OCI-M2 (cell line): Measurements from ENCODE around the gene FAF2.

ENCODE experiments used
- DNase-seq: peaks from one replicate; lab custom pipeline; 2025; ENCODE audit not compliant: unreplicated experiment; lab: John Stamatoyannopoulos, UW

The FAF2 gene

DNA sequence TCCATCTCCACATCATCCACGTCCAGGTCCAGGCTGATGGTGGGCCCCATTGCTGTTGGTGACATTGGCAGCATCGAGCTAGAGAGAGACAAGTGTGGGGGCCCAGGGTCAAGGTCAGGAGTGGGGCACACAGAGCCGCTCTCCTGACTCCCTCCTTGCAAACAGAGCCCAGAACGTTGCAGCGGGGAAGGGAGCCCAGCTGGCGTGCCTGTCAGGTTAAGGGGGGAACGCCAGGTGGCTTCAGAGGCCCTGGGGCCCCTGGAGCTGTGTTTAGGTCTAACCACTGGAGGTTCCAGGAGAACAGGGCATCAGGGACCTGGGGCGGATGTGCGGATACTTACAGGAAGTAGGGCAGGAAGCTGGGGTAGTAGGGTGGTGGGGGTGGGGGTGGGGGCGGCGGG is 81.6 kb downstream of the FAF2 start:
- DNase-seq, result no peak

DNA sequence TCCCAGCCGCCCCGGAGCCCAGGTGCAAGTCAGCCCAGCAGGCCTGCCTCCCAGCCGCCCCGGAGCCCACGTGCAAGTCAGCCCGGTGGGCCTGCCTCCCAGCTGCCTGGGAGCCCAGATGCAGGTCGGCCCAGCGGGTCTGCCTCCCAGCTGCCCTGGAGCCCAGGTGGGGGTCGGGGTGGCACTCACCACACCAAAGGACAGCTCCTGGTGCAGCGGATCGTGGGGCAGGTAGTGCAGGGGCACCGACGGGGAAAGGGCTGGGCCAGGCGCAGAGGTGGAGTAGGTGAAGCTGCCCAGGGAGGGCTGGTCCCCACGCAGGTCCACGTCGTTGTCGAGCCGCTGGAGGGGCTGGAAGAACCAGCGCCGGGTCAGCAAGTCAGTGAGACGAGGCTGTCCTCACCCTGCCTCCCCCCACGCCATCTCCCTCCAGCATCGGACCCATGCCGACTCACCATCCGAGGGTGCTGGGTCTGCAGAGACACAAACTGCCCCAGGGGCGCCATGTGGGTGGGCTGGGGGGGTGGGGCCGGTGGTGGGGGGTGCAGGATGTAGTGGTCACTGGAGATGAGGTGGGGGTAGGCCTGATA is 82.3 kb downstream of the FAF2 start:
- DNase-seq, result no peak

DNA sequence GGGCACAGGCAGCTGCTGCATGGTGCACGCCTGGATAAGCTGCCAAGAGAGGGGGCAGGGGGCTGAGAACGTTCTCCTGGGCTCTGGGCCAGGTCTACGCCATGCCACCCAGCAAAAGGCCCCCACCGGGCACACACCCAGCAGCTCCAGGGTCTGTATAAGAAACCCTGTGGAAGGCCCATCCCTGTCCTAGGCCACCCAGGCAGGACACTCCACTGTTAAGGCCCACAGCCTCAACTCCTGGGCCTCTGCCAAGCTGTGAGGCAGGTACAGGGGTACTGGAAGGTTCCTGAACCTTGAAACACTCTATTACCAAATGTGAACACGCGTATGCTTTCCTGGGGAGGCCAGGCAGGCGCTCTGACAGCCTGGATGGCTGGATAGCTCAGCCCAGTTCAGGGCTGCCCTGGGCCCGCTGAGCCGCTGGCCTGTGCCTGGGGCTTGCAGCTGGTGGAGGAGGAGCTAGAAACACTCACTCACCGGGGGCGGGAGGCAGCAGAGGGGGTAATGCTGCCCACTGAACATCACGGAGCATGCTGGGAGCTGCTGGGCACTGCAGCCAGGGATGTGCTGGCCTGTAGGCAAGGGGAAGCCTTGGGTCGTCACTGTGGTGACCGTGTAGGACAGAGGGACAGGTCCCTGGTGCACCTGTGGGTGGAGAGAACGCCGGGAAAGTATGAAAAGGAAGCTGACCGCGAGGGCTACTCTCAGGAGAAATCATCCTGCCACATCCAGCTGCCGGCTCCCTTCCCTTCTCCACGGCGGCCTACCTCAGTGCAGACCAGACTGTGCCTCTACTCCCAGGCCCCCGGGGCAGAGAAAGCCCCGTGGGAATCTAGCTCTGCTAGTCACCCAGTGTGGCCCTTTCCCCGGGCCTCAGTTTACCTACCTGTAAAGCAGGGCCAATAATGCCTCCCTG is 83.1 kb downstream of the FAF2 start:
- no peak for DNase-seq

DNA sequence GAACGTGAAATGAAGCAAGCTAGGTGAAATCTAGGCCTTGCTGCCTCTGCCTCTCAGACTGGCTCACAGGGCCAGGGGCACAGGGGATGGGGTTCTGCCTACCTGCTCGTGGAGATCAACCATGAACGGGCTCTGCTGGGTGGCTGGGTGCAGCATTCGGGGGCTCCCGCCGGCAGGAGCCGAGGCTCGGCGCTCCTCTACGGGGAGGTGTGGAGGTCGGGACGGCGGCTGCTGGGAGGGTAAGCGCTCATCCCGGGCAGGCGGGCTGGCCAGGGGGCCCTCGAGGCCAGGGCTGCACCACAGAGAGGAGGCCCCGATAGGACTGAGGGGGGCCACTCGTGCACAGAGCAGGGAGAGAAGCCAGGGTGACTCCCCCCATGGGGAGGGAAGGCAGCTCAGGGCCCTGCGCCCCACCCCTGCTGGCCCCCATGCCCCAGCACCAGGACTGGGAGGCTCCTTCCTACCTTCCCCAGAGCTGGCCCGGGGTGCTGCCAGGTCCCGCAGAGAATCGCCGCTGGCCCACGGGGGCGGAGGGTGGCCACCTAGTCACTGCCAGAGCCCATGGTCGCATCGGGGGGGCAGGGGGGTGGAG is 83.8 kb downstream of the FAF2 start:
- no peak for DNase-seq

DNA sequence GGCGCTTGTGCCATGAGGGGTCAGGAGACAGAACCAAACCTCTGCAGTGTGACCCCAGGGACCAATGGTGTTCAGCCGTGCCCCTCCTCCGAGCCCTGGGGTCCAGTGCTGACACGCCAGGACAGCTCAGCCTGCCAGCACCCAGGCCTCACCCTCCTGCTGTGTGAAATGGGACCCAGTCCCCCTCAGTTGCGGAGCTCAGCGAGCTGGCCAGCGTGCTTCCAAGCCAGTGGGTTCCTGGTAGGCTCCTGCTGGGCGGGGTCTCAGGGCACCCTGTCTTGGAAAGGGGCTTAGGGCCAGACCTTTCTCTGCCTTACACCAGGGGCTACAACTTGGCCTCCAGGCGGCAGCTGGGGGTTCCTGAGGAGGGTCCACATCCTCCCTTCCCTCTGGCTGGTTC is 84.6 kb downstream of the FAF2 start:
- no peak for DNase-seq

DNA sequence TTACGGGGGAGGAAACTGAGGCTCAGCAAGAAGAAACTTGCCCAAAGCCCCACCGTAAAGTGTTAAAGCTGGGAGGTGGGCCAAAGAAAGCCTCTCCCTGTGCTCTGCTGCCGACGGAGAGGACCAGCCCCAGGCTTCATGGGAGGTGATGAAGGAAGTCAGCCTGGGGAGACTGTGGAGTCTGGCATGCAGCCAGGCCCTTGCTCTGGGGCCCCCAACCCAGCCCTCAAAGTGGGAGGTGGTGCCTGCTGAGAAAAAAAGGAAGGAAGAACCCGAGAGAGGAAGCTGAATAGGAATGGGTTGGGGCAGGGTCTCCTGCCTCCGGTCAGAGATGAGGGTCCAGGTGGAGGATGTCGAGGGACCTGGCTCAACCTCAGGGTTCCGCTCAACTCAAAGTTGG is 85.2 kb downstream of the FAF2 start:
- no peak for DNase-seq

DNA sequence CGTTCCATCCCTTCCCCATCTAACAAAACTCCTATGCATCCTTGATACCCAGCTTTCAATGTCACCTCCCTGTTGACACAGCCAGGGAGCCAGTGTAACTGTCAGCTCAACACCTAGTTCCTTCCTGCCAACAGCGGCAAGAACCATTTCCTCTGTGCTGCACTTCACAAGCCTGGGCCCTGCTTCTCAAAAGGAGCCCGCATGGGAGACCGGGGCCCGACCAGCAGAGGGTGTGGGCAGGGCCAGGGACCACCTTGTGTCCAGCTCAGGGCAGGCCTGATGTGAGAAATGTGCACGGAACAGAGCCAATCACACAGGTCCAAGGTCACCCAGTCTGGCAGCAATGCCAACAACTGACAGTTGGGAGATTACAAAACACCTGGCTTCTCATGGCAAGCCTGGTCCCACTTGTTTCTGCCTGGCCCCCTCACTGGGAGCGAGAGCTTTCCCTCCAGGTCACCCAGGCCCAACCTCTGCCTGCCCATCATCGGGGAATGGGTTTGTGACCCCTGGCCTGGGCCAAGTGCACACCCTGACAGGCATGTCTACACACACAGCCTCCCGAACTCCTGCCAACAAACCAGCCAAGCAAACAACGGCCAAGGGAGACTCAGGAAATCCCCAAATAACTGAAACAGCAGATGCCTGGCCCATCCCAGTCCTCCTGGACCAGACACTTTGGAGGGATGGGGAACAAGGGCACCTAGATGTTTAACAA is 85.9 kb downstream of the FAF2 start:
- no peak for DNase-seq

DNA sequence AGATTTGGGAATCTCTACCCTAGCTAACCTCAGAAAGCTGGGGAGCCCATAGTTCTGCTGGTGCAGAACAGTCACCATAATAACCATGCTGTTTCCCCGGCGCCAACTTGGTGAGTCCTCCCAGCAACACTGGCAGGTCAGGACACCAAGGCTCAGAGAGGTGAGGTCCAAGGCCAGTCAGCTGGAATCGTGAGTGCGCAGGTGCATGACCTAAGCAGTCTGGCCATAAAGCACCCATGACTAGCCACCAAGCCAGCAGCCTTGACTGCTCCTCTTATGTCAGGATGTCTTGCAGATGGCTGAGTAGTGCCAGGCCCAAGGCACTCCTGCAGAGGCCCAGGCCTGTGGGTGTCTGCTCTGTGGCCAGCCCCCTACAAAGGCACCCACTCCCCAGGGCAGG is 86.5 kb downstream of the FAF2 start:
- DNase-seq, result no peak

DNA sequence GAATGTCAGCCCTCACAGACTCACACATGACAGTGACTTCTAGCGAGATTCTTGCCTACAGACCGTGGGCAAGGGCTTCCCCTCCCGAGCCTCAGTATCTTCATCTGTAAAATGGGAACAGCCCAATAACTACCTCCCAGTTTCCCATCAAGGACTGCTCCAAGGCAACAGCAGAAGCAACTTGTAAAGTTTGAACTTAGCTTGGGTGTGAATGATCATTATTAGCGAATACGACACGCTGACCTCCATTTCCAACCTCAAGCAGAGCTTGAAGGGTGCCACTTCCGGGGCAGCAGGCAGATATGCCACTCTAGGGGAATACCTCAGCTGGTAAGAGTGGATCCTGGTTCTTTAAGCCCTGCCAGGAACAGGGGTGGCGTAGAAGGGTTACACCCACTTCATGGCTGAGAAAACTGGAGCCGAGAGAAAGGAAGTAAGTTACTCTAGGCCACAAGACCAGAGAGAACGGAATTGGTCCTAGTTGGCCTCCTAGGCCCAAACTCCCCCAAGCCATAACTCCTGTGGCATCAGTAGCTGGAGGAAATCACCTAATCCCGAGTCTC is 87.0 kb downstream of the FAF2 start:
- DNase-seq, result no peak

DNA sequence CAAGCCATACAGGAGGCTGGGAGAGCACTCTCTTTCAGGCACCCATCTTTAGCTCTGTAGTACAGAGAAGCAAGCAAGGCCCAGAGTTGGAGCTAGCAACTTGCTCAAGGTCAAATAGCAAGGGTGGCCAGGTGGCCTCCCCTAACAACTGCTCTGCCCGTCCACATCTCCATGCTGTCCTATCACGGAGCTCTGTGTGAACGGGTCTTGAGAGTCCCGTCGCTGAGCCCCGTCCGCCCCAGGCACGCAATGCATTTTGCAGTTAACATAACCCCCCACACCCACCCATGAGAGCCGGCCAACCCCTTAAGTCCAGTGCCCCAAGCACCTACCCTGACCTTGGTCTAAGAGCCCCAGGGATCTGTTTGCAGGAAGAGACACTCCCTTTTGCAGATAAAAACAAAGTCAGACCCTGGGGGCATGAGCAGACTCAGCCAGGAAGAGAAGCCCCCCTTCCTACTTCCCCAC is 87.5 kb downstream of the FAF2 start:
- DNase-seq, result no peak

DNA sequence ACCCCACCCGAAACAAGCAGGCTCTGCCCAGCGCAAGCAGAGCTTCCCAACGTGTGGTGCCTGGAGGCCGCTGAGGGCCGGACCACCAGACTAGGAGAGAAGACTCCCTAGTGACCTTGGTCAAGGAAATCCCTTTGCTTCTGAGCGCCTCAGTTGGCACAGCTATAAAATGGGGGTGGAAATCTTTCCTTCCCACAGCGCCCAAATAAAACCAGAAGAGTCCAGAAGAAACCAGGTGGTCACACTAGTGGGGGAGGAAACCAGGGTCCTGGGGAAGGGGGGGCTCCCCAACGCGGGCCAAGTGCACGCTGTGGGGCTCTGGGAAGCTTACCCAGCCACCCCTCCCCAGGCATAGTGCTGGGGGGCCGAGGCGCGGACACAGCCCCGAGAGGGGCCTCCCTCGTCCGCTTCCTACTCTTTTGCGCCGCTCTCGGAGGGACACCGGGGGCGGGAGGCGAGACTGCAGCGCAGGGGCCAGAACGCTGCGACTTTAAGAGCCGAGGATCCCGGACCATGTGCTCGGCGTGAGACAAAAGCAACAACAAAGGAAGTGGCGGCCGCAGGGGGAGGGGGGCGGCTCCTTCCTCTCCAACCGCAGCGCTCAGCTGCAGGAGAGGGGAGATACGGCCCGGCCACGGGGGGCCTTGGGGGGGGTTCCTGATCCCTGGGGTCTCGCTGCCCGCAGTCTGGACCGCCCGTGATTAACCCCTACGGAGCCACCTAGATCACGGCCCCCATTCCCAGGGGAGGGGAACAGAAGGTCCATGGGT is 88.1 kb downstream of the FAF2 start:
- peak; percentile 15 for DNase-seq

DNA sequence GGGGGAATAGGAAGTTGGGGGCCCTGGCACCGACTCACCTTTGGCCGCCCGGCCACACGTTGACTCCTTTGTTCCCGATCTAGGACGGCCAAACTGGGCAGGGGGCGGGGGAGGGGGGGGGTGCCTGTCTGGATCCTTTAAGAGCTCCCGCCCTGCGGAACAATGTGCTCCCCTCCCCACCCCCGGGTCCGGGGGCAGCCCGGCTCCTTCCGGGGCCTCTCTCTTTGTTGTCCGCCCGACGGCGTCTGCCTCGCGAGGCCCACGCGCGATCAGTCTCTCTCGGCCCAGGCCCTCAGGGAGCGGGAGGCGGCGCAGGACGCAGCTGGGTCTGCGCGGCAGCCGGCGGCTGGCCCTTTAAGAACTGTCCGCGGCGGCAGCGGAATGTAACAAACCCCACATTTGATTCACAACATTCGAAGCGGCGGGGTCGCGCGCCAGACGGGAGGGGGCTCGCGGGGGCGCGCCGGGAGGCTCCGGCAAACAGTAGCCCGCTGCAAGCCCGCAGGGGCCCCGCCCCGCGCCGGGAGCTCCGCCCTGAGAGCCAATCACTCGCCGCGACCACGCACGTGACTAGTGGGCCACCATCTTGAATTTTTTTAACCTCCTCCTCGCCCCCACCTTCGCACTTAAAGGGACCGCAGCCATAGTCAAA is 88.8 kb downstream of the FAF2 start, which contains the start of gene RNF44:
TSS of gene RNF44 (minus strand) at position 501 of the 652 bp plus-strand sequence. CDS start 4,930 bp downstream, outside the sequence.
- peak; percentile 70 for DNase-seq

DNA sequence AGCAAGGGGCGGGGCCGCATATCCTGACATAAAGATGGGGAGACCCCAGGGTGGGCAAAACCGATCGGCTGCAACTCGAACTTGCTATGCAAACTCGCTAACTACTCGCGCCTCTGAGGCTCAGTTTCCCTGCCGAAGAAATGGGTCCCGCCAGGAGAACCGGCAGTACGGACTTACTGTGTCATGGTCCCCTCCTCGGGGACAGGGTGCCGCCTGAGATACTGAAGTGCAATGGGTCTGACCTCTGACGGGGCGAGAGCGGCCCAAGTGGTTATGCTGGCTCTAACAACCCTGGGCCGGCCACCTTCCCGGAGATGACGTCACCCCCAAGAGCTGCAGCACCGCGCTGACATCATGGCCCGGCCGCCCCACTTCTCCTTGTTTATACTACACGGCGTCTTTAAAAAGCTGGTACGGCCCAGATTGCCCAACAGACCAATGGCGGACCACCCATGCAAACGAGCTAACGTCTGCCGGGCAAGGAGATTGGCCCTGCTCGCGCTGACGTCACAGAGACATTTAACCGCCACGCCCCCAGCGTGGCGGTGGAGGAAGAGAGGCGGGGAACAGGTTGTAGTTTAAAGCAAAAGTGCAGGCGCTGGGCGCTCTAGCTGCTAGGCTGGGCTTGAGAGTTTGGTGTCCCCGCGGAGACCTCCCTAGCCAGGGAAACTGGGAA is 89.5 kb downstream of the FAF2 start:
- DNase-seq, result peak; percentile 74

DNA sequence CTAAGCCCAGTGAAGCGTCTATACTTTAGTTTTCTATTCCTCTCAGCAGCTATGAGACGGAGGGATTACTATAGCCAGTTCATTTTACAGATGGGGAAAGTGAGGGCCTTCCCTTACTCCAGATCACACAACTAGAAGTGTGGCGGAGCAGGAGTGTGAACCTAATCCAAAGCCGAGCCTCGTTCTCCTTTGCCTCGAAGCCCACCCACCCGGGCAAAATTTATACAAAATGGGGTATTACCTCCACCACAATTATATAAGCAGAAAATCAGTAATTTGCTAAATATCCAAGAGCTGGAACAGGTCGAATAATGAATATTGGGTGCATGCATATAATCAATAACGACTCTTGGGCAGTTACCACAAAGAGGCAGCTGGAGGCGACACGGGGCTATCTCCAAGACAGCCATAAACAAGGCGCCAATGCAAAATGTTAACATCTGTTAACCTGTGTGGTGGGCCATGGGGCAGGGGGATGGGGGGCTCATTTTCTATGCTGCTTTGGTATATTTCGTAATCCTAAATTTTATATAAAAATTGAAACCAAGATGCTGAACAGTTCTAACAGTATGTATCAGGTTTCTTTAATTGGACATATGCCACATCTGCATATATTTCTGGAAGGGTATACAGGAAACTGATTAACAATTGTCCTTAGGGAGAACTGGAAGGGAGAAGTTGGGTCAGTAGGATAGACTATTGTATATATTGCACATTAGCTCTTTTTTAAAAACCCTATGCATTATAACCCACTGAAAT is 90.2 kb downstream of the FAF2 start:
- DNase-seq, result peak; percentile 74

DNA sequence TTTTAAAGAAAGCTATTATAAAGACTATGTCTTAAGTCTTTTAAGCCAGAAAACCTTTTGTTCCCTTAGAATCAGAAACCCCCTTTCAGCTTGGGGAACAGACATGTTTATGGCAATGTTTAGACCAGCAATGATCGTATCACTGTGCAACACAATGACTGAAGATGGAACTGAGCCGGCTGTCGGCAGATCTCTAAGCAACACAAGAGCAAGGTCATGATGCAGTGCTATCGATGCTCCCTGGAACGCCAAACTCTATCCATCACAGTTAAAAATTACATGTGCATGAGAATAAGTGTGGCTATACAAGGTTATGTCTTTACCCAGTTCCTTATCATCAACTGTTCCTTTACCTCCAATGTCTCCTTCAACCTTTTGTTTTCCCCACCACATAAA is 90.8 kb downstream of the FAF2 start:
- no peak for DNase-seq

DNA sequence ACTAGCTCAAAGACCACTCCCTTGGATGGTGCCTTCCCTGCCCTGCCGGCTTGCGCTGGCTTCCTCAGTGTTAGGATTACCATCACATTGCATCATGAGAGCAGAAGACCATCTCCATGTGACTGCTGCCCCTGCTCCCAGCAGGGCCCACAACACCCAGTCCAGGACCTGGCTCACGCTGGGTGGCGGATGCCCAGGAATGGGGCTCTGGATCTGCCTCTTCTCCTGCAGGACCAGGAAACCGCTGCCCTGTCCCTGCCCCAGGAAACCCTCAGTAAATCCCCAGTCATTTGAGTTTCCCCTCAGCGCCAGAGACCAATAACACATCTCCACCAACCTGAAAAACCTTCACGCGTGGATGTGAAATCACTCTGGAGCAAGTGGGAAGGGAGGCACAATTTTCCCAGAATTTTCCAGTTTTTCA is 92.3 kb downstream of the FAF2 start:
- no peak for DNase-seq

DNA sequence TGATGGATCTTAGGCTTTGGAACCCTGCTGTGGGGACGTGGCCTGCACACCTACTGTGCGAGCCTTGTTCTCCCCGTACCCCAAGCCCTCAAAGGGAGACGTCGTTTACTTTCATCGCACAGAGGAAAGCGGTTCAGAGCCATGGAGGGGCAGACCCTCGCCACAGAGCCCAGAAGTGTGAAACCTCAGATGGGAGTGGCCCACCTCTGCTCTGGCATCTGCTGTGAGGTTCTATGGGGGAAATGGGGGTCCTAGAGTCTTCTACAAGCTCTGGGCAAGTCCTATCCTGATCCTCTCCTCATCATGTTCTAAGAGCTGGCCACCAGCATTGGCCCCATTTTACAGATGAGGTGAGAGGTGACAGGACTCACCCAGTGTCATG is 92.8 kb downstream of the FAF2 start:
- DNase-seq, result no peak

DNA sequence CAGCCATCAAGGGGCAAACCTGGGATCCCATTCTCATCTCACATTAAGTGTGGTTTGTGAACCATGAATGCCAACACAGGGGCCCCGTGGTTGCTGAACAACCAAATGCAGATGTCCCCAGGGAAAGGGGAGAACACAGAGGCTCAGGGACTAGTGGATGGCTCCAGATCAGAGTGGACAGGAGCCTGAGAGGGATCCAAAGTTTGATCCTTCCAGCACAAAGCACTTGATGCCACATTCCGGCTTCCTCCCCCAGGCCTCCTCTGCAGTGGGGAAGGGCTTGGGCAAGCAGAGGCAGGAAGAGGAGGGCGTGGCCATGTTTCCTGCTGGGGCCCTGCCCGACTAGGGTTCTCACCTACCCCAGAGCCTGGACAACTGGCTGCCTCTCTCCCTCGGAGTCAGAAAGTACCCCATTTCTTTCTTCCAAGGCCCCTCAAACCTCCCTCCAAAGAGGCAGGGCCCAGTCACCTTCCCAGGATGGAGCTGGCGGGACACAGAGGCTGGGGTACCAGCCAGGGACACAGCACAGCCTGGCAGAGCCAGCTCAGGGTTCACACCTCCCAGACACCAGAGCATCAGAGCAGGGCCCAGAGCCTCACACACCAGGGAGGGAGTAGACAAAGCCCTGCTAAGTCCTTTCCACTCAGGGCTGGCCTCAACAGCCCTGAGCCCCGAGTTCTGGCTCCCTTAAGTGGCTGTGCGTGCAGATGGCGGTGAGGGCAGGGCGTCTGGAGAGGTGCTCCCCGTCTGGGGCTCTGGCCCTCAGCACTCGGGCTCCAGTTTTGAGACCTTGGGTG is 93.4 kb downstream of the FAF2 start:
- DNase-seq, result no peak
